HL-60/S4 treated with retinoic acid at 250 ng/mL for 4 days and 3 days (cell line): Measurements from ENCODE around the gene EFEMP2.
"Not testable (repeated sequence)": the region's sequence is repeated elsewhere in the genome, so short reads cannot be mapped to it uniquely, and the experiment has no call there.

Experiments used
- in situ Hi-C: fragments of 300-500 bp; cut with MboI; formaldehyde crosslinking; loops from 2 replicates; pipeline ENCODE4 v1.7.0; 2022; ENCODE audit warnings: low sequenced_read_pairs

EFEMP2 gene

DNA sequence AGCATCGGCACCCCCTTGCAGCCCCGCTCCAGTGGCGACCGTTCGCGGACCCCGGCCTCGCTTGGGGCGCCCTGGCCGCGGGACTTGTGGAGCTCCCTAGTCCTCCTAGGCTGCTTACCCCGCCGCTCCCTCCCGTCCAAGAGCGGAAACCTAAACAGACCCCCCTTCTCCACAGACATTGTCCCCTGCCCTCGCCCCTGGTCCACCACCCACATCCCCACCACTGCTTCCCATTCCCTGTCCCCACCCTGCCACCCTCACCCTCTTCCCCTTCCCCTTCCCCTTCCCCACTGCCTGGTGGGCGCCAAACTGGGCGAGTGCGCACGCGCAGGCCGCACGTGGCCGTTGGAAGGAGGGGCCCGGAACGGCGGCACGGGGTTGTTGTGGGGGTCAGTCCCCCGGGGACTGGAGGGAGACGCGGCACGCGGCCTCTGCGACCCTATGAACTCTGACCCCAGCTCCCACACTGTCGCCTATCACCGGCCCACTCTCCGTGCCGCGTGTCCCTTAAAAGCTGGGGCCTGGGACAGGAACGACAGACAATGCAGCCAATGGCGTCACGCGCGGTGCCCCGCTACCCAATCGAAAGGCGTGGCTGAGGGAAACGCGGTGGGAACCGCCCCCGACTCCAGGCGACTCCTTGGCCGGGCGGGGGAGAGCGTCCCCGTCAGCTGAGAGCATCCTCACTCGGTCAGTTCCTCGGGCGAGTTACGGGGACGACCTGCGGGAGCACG is 39.1 kb downstream of the EFEMP2 start, which contains the start of gene SNX32:
Gene SNX32, plus strand, starts transcription at position 667 of the 734 bp plus-strand sequence. CDS start 103 bp downstream, outside the sequence.
- in situ Hi-C loops = no loop called here

- in situ Hi-C loops = not testable (repeated sequence)
These were observed 40.4 kb downstream of the EFEMP2 start for GRCh38 chr11:65832231-65832630.

- in situ Hi-C loops = no loop called here
These were observed 43.1 kb downstream of the EFEMP2 start for GRCh38 chr11:65829459-65829858.

DNA sequence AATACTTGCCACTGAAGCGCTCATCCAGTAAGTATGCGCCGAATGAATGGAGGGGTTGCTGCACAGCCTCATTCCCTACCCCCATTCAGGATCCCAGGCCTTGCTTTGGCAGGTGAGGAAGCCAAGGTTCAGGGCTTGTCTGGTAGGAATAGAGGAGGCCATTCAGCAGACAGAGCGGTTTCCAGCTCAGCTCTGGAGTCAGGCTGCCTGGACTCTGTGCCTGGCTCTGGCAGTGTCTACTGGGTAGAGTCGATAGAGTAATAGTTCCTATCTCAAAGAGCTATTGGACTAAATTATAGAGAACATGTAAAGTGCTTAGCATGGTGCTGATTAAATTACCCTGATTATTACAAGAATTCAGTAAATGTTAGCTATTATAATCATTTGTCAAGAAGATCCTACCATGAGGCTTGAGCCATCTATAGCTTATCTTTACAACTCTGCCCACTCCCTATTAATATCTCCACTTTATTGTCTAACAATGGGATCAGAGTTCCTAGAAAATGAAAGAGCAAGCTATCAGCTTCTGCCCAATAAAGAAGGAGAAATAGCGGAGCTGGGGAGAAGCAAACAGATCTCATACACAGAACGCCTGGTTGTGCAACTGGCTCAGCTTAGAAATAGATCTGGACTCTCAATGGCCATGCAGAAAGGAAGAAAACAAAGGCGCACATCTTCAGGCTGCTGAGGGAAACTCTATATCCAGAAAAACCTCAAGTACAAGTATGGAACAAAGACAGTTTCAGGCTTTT is 45.4 kb downstream of the EFEMP2 start:
- in situ Hi-C loops = no loop called here

- in situ Hi-C loops = no loop called here
These were observed 49.6 kb downstream of the EFEMP2 start for GRCh38 chr11:65822776-65823528.

DNA sequence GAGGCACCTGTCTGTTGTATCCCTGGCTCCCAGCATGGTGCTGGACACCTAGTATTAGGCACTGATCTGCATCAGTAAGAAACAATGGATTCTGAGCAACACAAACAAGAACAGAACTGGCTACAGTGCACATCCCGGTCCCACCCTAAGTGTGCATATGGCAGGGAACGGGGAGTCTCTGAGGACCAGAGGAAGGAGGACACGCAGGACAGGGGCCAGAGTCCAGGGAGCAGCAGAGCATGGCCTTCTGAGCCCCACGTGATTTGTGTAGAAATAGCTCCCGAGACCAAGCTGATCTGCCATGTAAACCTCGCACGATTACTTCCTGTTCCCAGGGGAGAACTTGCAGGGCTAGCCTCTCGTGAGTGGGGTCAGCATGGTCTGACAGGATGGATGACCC is 51.5 kb downstream of the EFEMP2 start:
- in situ Hi-C loops = no loop called here

DNA sequence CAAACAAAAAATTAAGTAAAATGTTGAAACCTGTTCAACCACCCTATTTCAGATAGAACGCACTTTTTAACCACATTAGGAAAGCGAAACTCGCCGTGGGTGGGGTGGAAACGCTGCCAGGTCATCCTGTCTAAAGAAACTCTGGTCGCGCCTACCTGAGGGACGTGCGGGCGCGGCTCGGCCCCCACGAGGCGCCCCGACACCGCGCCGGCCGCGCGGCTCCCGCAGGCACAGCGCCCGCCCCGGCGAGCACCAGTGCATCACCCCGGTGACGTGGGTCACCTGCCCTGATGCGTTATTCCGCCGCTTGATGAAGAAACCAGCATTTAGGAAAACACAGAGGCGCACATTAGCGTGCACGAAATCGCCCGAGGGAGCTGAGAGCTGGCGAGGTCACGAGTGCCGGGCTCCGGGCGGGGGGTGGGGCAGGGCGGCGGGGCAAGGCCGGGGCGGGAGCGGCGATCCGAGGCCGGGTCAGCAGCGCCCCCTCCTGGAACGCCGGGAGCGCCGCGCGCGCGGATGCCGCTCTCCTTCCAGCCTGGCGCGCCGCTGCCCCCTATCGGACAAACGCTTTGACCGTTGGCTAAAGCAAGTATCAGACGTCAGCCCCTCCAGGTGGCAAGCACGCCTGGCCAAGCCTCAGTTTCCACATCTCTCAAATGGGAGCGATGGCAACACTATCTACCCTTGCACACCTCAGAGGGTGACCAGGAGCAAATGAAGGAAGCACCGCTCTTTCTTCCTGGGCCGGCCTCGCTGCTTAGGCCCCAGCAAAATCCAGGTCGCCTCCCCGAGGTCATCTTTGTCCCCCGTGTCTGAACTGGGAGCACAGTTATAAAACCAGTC is 54.5 kb downstream of the EFEMP2 start:
- in situ Hi-C loops = no loop called here

- in situ Hi-C loops = no loop called here
These were observed 55.2 kb downstream of the EFEMP2 start for GRCh38 chr11:65817312-65817834.

GRCh38 chr11:65816696-65817095 is 55.9 kb downstream of the EFEMP2 start:
- in situ Hi-C loops = no loop called here
